GM21360 (cell line): ENCODE results near the gene PWP2.
"Not testable (repeated sequence)": the region's sequence is repeated elsewhere in the genome, so short reads cannot be mapped to it uniquely, and the experiment has no call there.

Experiments used
- ATAC-seq: cut with Tn5 transposase; IDR thresholded peaks from one replicate; pipeline ENCODE4 v1.9.1; 2021; ENCODE audit warnings: mild to moderate bottlenecking, moderate library complexity; ENCODE audit not compliant: unreplicated experiment

PWP2 gene

GRCh38 chr21:44127827-44128226 is 20.6 kb downstream of the PWP2 start:
- not testable (repeated sequence) for ATAC-seq

DNA sequence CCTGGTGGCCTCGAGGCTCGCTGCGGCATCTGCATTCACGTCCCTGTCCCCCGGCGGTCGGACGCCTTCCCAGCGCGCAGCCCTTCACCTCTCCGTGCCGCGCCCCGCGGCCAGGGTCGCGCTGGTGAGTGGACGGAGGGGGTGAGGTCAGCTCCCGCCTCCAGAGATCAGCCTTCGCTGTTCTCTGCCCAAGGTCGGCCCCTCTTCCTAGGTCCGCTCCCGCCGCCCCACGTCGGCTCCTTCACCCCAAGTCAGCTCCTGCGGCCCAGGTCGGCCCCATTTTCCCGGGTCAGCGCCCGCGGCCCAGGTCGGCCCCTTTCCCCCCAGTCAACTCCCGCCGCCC is 26.5 kb downstream of the PWP2 start:
- not testable (repeated sequence) for ATAC-seq

- not testable (repeated sequence) for ATAC-seq
Observed at GRCh38 chr21:44134732-44135131, 27.5 kb downstream of the PWP2 start.

DNA sequence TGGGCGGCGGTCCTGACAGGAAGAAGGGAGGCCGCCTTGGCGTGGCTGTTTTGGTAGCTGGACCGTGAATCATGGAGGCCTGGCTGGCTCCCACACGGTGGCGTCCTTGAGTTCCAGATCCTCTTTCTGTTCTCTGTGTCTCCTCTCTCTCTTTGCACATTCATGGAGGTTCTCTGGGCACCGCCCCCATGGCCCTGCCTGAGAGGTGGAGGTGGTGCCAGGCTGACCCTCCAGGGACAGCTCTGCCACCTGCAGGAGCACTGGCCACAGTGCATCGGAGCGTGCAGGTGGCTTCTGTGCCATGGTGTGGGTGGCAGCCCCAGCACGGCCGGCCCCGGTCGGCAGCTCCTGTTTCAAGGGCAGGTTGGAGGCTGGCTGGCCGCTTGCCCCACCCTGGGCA is 30.8 kb downstream of the PWP2 start:
- ATAC-seq, result not testable (repeated sequence)

- ATAC-seq, result not testable (repeated sequence)
Observed at GRCh38 chr21:44139787-44140551, 32.8 kb downstream of the PWP2 start.

- not testable (repeated sequence) for ATAC-seq
Observed at GRCh38 chr21:44140552-44140932, 33.3 kb downstream of the PWP2 start.

- ATAC-seq, result not testable (repeated sequence)
Observed at GRCh38 chr21:44142470-44142869, 35.3 kb downstream of the PWP2 start.

DNA sequence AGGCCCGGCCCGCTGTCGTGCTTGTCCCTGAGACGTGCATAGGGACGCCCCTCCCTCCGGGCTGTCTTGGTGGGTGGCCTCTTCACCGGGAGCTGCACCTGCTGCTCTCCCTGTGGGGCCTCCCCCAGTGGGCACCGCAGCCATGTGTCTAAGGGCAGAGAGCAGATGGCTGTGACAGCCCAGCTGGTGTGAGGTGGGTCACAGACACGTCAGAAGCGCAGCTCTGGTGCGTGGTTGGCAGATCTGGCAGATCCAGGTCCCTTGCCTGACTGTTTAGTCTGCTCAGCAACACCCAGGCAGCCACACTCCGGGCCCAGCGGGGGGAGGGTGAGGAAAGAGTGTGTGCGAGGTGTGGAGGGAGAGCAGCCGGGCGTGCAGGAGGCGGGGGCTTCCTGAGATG is 36.2 kb downstream of the PWP2 start:
- ATAC-seq, result not testable (repeated sequence)

DNA sequence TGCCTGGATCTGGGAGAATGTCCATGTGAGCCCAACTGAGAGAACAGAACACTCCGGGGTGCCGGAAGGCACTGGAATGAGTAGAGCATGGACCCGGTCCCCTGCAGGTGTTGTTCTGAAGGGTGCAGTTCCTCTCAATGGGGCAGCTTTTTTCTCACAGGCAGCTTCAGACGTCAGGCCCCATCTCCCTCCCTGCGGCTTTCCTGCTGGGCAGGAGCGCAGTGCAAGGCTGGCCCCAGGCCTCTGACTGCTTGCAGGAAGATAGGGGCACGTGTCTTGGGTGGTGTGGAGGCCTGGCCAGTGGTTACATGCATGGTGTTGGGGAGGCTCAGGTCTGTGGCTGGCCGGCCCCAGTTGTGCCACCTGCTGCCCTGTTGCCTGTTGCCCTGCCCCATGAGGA is 36.8 kb downstream of the PWP2 start:
- not testable (repeated sequence) for ATAC-seq

- not testable (repeated sequence) for ATAC-seq
Observed at GRCh38 chr21:44144784-44145602, 37.8 kb downstream of the PWP2 start.

DNA sequence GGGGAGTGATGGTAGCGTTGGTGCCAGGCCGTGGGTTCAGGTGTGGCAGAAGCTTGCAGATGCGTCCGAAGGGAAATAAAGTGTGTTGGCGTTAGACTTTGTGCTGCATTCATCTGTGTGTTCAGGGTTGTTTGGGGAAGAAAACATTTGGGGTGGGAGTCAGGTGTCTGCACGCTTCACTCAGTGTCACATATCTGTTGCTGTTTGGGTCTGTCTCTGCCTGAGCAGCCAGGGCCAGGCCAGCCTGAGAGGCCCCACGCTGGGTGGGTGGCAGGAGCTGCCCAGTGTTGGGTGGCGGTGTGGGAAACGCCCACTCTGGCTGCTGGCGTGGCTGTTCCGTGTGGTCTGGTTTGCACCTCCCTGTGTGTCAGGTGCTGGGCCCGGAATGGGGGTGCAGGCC is 38.4 kb downstream of the PWP2 start:
- not testable (repeated sequence) for ATAC-seq

- ATAC-seq, result not testable (repeated sequence)
Observed at GRCh38 chr21:44147108-44147507, 39.9 kb downstream of the PWP2 start.

GRCh38 chr21:44150255-44150654 is 43.1 kb downstream of the PWP2 start:
- ATAC-seq, result not testable (repeated sequence)

GRCh38 chr21:44153214-44153888 is 46.2 kb downstream of the PWP2 start:
- not testable (repeated sequence) for ATAC-seq

GRCh38 chr21:44153889-44154228 is 46.7 kb downstream of the PWP2 start:
- not testable (repeated sequence) for ATAC-seq

- ATAC-seq, result not testable (repeated sequence)
Observed at GRCh38 chr21:44154816-44155230, 47.6 kb downstream of the PWP2 start.

DNA sequence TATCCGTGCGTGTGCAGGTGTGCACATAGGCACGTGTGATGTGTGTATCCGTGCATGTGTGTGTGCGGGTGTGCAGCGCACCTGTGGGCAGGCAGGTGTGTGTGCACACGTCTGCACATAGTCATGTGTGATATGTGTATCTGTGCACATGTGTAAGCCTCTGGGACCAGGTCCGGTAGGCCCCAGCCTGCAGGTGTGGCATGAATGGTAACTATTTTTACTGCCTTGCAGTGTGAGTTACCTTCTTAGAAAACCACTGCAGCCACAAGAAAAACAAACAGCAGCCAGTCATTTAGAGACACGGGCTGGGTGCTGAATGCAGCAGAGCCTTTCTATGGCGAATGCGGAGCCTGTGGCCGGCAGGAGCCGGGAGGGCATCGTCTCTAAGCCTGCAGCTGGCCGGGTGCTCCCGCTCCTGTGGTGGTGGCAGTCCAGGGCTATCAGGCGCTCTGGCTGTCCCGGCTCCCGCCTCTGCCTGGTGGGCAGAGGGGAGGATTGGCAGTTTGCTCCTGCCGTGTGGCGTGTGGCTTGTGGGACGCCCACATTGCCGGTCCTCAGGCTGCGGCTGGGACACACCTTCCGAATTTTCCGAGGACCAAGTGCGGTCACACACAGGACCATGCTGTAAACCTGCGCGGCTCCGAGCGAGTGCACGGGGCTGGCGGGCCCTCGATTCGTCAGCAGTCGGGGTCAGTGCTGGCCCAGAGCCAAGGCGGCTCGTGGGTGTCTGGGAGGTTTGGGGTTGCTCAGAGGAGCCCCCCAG is 48.2 kb downstream of the PWP2 start:
- not testable (repeated sequence) for ATAC-seq

- not testable (repeated sequence) for ATAC-seq
Observed at GRCh38 chr21:44155994-44156380, 48.8 kb downstream of the PWP2 start.

GRCh38 chr21:44157439-44158081 is 50.4 kb downstream of the PWP2 start:
- not testable (repeated sequence) for ATAC-seq

- not testable (repeated sequence) for ATAC-seq
Observed at GRCh38 chr21:44158082-44158468, 50.9 kb downstream of the PWP2 start.
